Subcutaneous abdominal adipose tissue (tissue), 5 donors: Measurements from ENCODE around the gene MTA1.

Experiments
- H3K27ac ChIP-seq: one replicate; pipeline ENCODE4 v1.7.0; 2013; ENCODE audit warnings: low read depth, mild to moderate bottlenecking, inconsistent platforms, low read length, moderate library complexity
- H3K27me3 ChIP-seq, 5 donors: one replicate each; pipeline ENCODE4 v1.7.0; 2013; ENCODE audit warnings: low read length in 5 of 5, inconsistent platforms in 1 of 5; ENCODE audit not compliant: control insufficient read depth in 5 of 5, insufficient read depth in 4 of 5
- H3K36me3 ChIP-seq, 5 donors: one replicate each; pipeline ENCODE4 v1.7.0; 2013; ENCODE audit warnings: low read length in 5 of 5; ENCODE audit not compliant: control insufficient read depth in 5 of 5, insufficient read depth in 5 of 5
- H3K4me1 ChIP-seq, 5 donors: one replicate each; pipeline ENCODE4 v1.7.0; 2013; ENCODE audit warnings: low read length in 5 of 5, mild to moderate bottlenecking in 3 of 5, moderate library complexity in 1 of 5; ENCODE audit not compliant: control insufficient read depth in 5 of 5, insufficient read depth in 5 of 5
- H3K4me3 ChIP-seq, 5 donors: one replicate each; pipeline ENCODE4 v1.7.0; 2013; ENCODE audit warnings: low read length in 5 of 5, low read depth in 1 of 5
- H3K9ac ChIP-seq, 5 donors: one replicate each; pipeline ENCODE4 v1.7.0; 2013; ENCODE audit warnings: low read length in 5 of 5, mild to moderate bottlenecking in 4 of 5, moderate library complexity in 3 of 5
- H3K9me3 ChIP-seq, 5 donors: one replicate each; pipeline ENCODE4 v1.7.0; 2013; ENCODE audit warnings: low read length in 5 of 5; ENCODE audit not compliant: control insufficient read depth in 5 of 5
- donor health status: healthy.
- donor health status: healthy.
- donor health status: healthy.
- donor health status: healthy.
- donor health status: healthy.

The MTA1 gene

DNA sequence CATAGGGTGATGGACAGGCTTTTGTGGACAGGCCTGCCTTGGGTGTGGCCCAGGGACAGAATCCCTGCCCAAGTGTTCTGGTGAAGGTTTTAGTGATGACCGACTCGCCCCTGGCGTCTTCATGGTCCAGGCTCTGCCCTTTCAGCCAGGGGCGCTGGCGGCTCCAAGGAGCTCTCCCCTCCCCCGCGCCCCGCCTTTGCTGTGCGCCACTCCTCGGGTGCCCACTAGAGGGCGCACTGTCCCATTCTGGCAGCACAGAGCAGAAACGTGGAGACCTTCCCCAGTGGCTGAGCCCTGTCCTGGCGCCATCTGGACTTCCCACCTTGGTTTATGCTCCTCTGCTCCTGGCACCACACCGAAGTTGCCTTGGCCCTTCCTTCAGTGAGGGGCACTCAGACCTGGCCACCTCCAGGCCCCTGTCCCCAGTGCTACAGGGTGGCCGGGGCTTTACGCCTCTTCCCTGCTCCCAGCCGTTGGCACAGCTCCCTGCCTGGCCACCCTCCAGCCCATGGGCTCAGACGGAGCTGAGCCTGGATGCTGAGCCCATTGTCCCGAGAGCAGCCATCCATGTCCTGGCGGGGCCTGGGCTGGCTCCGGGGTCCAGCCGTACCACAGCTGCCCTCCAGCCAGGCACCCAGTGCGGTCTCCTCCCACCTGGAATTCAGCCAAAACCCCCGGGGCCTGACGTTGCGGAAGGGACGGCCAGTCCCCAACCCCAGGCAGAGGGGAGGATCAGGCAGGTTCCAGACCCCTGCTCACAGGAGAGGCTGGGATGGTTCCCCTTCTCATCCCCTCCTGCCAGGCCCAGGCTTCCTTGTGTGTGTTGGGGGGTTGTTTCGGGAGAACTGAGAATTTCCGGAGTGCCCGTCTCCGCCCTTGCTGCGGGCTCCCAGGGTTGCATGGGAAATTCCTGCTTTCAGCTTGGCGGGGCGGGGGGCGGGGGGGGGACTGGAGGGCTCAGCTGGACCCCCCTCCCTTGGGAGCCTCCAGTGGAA, 61.5 kb downstream of the MTA1 start:
- Histone ChIP-seq H3K9me3 (no peaks in the 10 kb centered on the region), H3K27ac (peak overlapping the region; percentile 85), H3K4me1 (peaks cover 21 to 81% (median 72%) of the 10 kb centered on the region in 5 donors), H3K9ac (peak overlapping the region in 4 of 5 donors; percentile 58 to 76 (median 70)), H3K36me3 (peaks cover 0 to 8% (median 6%) of the 10 kb centered on the region in 5 donors), H3K4me3 (peak overlapping the region; percentile 44 to 76 (median 58)), H3K27me3 (peaks cover 0 to 10% (median 2%) of the 10 kb centered on the region in 5 donors)

DNA sequence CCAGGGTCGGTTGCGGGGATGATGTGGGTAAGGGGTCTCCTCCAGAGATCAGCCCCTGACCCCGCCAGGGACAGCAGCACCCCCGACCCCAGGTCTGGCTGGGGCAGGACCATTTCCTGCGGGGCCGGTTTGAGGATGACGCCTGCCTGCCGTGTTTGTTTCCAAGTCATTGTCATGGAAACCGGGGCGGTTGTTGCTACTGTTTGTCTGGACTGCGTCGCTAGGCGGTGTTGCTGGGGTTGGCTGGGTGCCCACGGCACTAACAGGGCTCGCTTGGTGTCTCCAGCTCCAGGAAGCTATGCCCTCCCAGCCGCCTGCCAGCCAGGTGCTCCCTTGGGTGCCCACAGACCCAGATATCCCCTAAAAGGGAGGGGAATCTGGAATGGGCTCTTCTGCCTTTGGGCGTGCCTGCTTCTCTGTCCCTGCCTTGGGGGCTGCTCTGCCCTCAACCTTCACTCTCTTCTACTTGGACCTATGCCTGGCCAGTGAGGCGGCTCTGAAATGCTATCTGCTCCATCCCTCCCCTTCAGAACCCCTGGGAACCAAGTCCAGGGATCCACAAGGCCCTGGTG, 62.3 kb downstream of the MTA1 start:
- H3K36me3 ChIP-seq, result peaks cover 0 to 8% (median 6%) of the 10 kb centered on the region in 5 donors
- H3K9me3 ChIP-seq, result no peaks in the 10 kb centered on the region
- peaks cover 0 to 13% (median 2%) of the 10 kb centered on the region in 5 donors for H3K27me3 ChIP-seq
- H3K4me1 ChIP-seq, result peaks cover 18 to 80% (median 72%) of the 10 kb centered on the region in 5 donors
- peak overlapping the region; percentile 85 for H3K27ac ChIP-seq
- peak overlapping the region in 3 of 5 donors; percentile 13 to 59 (median 21) for H3K9ac ChIP-seq
- H3K4me3 ChIP-seq, result peak overlapping the region in 4 of 5 donors; percentile 36 to 54 (median 48)

DNA sequence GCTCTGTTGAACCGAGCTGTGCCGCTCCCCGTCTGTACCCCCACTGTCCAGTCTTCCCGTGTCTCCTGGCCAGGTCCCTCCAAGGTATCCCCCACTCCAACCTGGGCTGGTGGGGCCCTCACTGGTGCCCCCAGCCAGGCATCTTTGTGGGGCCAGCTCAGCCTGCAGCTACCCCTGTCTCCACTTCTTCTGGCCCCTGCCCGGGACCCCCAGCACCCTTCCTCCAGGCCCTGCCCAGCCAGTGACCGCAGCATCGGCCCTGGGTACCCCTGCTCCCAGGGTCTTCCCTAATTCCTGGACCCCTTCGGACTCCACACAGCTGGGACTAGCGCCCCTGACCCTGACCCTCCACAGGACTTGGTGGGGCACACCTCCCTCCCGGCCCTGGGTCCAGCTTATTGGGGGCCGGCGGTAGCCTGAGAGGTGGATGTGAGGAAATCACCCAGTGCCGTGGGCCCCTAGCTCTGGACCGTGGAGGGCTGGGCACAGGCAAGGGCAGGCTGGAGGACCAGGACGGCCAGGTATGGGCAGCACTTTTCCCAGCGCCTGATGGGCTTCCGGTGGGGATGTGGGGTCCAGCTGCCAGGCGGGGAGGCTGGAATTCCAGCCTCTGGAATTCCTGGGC, 63.0 kb downstream of the MTA1 start:
- Histone ChIP-seq H3K27ac (peak overlapping the region; percentile 85), H3K4me3 (peak overlapping the region in 3 of 5 donors; percentile 45 to 54 (median 50)), H3K27me3 (peaks cover 0 to 13% (median 2%) of the 10 kb centered on the region in 5 donors), H3K9me3 (no peaks in the 10 kb centered on the region), H3K9ac (peak overlapping the region in 3 of 5 donors; percentile 13 to 59 (median 14)), H3K4me1 (peaks cover 18 to 79% (median 74%) of the 10 kb centered on the region in 5 donors), H3K36me3 (peaks cover 0 to 8% (median 6%) of the 10 kb centered on the region in 5 donors)

DNA sequence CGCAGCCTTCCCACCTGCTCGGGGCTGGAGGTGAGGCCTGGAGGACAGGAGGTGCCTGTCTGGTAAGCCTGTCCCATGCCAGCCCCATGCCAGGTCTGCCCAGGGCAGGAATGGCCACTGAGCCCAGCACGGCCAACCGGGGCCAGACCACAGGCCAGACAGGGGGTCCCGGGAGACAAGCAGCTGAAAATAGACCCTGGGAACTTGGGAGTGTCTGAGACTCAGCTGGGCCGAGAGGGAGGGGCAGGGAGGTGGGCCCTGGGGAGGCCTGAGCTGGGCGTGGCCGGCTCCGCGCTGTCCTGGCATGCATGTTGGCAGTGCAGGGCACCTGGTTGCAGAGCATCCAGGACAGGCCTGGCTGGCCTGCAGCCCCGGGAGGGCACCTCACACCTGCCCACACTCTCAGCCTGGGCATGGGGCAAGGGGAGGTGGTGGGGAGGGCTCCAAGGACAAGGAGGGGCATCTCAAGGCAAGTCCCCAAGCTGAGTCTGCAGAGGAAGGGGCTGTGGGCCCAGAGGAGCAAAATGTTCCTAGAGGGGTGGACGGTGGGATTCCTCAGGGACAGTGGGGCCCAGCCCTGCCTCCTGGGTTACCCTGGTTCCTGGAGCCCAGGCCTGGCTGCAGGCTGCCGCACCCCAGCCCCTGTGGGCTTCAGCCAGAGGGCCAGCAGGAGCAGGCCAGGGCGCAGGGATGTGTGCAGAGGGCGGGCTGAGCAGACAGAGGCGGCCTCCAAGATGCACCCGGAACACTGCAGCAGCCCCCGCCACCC, 63.9 kb downstream of the MTA1 start:
- H3K4me1 ChIP-seq, result peaks cover 18 to 87% (median 82%) of the 10 kb centered on the region in 5 donors

DNA sequence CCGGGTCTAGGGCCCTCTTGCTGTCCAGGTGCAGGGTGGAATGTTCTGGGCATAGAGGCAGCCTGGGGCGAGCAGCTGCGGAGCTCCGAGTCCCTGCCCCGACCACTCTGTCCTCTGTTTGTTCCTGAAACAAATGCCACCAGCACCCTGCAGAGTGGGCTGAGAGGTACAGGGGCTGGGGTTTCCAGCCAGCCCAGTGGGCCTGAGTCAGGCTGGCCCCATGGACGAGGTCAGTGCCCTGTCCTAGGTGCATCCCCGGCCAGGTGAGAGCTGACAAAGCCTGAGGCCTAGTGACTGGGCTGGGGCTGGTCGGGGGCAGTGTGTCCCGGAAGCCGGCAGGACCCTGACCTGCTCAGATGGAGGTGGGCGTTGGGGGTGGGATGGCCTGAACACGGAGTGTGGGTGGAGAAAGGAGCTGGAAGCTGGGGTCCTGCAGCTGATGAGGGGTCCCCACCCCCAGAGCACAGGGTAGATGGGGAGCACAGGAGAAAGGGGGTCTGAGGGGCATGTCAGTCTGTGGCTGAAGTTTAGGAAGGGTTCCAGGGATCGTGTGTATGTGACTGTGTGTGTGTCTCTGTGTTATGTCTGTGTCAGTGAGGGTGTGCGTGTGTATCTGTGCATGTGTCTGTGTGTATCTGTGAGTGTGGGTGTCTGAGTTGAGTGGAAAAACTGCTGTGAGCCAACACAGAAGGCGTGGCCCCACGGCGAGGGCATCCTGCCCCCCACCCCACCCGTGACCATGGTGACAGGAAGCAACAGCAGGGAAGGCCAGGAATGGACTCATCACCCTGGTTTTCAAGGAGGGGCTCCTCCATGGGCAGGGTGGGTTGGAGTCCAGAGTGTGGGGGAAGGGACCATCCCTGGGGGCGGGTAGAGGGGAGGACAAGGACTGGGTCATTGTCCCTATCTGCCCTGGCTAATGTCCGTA, 64.7 kb downstream of the MTA1 start:
- H3K4me3 ChIP-seq, result peak overlapping the region in 2 of 5 donors; percentile 6 to 19
- H3K27ac ChIP-seq, result no peak overlapping the region
- peak overlapping the region in 1 of 5 donors; percentile 2 for H3K9ac ChIP-seq

More for the DNA sequence above, 63.9 kb downstream of the MTA1 start:
- H3K27ac ChIP-seq, result peak overlapping the region; percentile 85
- H3K9ac ChIP-seq, result peak overlapping the region in 3 of 5 donors; percentile 13 to 59 (median 14)
- no peaks in the 10 kb centered on the region for H3K9me3 ChIP-seq
- H3K36me3 ChIP-seq, result peaks cover 0 to 9% (median 6%) of the 10 kb centered on the region in 5 donors
- H3K4me3 ChIP-seq, result no peak overlapping the region
- H3K27me3 ChIP-seq, result peaks cover 0 to 13% (median 2%) of the 10 kb centered on the region in 5 donors

DNA sequence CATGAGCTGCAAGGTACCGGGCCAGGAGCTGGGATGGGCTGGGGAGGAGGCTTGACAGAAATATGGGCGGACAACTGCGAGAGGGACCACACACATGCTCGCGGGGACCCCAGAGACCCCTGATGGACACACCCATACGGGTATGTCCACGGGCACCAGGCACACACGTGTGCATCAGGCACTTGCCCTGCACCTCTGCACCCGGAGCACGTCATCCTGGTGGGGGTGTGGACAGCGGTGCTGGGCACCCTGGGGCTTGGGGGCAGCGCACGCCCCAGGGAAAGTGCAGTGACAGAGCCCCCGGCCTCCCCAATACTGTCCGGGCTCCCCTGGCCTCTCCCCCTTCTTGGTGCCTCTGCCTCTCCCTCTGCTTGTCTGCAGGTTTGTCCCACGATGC, 65.4 kb downstream of the MTA1 start:
- Histone ChIP-seq H3K4me3 (peak overlapping the region in 1 of 5 donors; percentile 6), H3K9ac (no peak overlapping the region), H3K27ac (no peak overlapping the region), H3K9me3 (no peaks in the 10 kb centered on the region), H3K4me1 (peaks cover 18 to 97% (median 92%) of the 10 kb centered on the region in 5 donors), H3K36me3 (peaks cover 0 to 3% (median 0%) of the 10 kb centered on the region in 5 donors), H3K27me3 (peaks cover 0 to 4% (median 0%) of the 10 kb centered on the region in 5 donors)

More for the DNA sequence above, 64.7 kb downstream of the MTA1 start:
- Histone ChIP-seq H3K36me3 (peaks cover 0 to 9% (median 5%) of the 10 kb centered on the region in 5 donors), H3K4me1 (peaks cover 18 to 94% (median 91%) of the 10 kb centered on the region in 5 donors), H3K9me3 (no peaks in the 10 kb centered on the region), H3K27me3 (peaks cover 0 to 11% (median 2%) of the 10 kb centered on the region in 5 donors)

DNA sequence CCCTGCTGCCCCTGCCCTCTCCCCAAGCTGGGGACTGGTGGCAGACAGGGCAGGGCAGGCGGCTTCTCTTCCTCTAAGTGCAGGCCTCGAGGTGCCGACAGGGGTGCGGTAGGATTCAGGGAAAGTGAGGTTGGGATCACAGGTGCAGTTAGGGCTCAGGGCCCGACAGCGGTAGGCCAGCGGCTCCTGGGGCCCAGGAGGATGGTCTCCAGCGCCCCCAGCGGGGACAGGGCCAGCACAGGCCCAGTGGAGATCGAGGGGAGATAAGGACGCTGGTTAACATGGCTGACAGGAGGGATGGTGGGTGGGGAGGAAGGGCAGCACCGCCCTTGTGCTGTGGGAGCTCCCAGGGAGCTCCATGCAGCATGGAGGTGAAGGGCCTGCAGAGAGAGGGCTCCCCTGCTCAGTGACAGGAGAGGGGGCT, 66.1 kb downstream of the MTA1 start:
- Histone ChIP-seq H3K9ac (peak overlapping the region in 2 of 5 donors; percentile 23 to 41), H3K4me1 (peaks cover 18 to 95% (median 85%) of the 10 kb centered on the region in 5 donors), H3K9me3 (no peaks in the 10 kb centered on the region), H3K27me3 (peaks cover 0 to 3% (median 0%) of the 10 kb centered on the region in 5 donors), H3K36me3 (peaks cover 0 to 3% (median 0%) of the 10 kb centered on the region in 5 donors), H3K27ac (peak overlapping the region; percentile 46), H3K4me3 (peak overlapping the region in 2 of 5 donors; percentile 26 to 75)

DNA sequence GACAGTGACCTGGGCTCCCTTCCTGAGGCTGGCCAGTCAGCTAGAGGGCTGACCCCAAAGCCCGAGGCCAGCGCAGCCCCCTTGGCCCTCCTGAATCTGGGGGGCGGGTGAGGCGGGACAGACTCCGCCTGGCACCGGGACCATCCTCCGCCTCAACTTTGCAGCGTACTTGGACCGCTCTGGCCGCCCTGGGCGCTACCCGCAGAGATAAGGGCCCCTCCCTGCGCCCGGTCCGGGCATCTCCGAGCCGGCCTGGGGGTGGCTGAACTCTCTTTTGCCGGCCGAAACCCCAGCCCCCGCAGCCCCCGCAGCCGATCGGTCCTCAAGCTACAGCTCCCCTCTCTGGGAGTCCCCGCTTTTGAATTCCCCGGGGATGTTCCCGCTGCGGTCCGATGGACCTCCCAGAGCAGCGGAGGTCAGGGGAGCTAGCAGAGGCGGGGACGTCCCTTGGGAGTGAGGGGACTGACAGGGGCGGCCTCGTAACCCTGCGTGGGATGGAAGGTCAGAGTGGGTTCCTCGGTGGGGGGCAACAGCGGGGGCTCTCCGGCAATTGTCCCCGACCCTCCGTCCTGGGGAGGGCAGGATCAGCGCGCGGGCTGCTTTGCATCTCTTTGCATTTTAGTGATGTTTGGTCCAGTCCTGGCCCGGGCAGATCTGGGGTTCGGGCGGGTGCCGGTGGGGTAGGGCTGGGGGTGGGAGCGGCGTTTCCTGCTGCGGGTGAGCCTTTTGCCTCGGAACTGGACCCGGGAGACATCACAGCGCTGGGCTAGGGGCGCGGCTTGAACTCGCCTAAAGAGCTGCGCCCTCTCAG, 66.7 kb downstream of the MTA1 start, which contains the start of gene CRIP1:
CRIP1 (plus strand) TSS at position 724 of the 811 bp plus-strand sequence. CDS start 374 bp downstream, outside the sequence.
- no peaks in the 10 kb centered on the region for H3K9me3 ChIP-seq
- H3K9ac ChIP-seq, result peak within 1 kb of the TSS in 4 of 5 donors; percentile 58 to 75 (median 66)
- peak within 1 kb of the TSS in 4 of 5 donors; percentile 67 to 84 (median 77) for H3K4me3 ChIP-seq
- peaks cover 0 to 3% (median 0%) of the 10 kb centered on the region in 5 donors for H3K27me3 ChIP-seq
- H3K4me1 ChIP-seq, result peaks cover 17 to 91% (median 80%) of the 10 kb centered on the region in 5 donors
- peaks cover 0 to 3% (median 0%) of the 10 kb centered on the region in 5 donors for H3K36me3 ChIP-seq
- peak within 1 kb of the TSS; percentile 46 for H3K27ac ChIP-seq
